ENCODE measurements around the gene KIR3DL1.
"Not testable (repeated sequence)": the region's sequence is repeated elsewhere in the genome, so short reads cannot be mapped to it uniquely, and the experiment has no call there.

KIR3DL1 gene

DNA sequence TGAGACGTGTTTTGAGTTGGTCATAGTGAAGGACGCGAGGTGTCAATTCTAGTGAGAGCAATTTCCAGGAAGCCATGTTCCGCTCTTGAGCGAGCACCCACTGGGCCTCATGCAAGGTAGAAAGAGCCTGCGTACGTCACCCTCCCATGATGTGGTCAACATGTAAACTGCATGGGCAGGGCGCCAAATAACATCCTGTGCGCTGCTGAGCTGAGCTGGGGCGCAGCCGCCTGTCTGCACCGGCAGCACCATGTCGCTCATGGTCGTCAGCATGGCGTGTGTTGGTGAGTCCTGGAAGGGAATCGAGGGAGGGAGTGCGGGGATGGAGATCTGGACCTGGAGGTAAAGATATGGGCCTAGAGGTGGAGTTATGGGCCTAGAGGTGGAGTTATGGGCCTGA is at the start of gene KIR3DL1:
KIR3DL1 (plus strand) TSS at position 218 of the 400 bp plus-strand sequence.
- not testable (repeated sequence) for DNase-seq (ENCODE audit: low read depth in 2 of 2)

GRCh38 chr19:54769646-54770045 is 46.6 kb upstream of the KIR3DL1 start, which contains the start of gene KIR2DL1:
KIR2DL1 (plus strand) TSS chr19:54769793; CDS start chr19:54769851, 58 bp downstream.
- DNase-seq (ENCODE audit: low read depth in 2 of 2): not testable (repeated sequence)

DNA sequence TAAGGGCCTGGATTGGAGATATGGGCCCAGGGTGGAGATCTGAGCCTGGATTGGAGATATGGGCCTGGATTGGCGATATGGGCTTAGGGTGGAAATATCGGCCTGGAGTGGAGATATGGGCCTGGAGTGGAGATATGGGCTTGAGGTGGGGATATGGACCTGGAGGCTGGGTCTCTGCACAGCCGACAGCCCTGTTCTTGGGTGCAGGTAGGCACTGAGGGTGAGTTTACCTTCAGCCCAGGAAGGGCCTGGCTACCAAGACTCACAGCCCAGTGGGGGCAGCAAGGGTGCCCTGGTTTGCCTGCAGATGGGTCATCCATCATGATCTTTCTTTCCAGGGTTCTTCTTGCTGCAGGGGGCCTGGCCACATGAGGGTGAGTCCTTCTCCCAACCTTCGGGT is 45.8 kb upstream of the KIR3DL1 start:
- DNase-seq (ENCODE audit: low read depth in 2 of 2): not testable (repeated sequence)

- not testable (repeated sequence) for DNase-seq (ENCODE audit: low read depth in 2 of 2)
These were observed 45.0 kb upstream of the KIR3DL1 start for GRCh38 chr19:54771018-54771960.

GRCh38 chr19:54772666-54773065 is 43.6 kb upstream of the KIR3DL1 start:
- DNase-seq (ENCODE audit: low read depth in 2 of 2): not testable (repeated sequence)

DNA sequence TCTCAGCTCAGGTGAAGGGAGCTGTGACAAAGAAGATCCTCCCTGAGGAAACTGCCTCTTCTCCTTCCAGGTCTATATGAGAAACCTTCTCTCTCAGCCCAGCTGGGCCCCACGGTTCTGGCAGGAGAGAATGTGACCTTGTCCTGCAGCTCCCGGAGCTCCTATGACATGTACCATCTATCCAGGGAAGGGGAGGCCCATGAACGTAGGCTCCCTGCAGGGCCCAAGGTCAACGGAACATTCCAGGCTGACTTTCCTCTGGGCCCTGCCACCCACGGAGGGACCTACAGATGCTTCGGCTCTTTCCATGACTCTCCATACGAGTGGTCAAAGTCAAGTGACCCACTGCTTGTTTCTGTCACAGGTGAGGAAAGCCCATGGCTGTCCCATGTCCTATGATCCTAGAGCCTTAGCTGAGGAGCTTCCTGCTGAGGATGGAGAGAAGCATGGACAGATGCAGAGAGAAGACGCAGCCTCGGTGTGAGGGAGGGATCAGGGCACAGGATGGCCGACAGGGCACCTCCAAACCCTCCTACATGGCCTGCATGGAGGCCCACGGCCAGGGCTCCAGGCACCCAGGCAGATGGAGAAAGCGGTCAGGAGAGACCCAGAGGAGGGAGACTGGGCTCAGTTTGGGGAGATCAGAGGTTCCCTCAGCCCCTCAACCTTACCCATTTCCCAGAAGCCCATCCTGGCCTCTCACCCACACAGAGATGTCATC is 41.0 kb upstream of the KIR3DL1 start:
- DNase-seq (ENCODE audit: low read depth in 2 of 2): not testable (repeated sequence)

DNA sequence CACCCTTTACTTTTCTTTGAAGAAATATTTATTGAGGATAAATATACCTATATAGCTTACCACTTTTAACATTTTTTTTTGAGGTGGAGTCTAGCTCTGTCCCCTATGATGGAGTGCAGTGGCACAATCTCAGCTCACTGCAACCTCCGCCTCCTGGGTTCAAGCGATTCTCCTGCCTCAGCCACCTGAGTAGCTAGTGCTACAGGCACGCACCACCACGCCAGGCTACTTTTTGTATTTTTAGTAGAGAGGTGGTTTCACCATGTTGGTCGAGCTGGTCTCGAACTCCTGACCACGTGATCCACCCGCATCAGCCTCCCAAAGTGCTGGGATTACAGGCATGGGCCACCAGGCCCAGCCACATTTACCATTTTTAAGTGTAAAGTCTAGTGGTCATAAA is 40.4 kb upstream of the KIR3DL1 start:
- not testable (repeated sequence) for DNase-seq (ENCODE audit: low read depth in 2 of 2)

DNA sequence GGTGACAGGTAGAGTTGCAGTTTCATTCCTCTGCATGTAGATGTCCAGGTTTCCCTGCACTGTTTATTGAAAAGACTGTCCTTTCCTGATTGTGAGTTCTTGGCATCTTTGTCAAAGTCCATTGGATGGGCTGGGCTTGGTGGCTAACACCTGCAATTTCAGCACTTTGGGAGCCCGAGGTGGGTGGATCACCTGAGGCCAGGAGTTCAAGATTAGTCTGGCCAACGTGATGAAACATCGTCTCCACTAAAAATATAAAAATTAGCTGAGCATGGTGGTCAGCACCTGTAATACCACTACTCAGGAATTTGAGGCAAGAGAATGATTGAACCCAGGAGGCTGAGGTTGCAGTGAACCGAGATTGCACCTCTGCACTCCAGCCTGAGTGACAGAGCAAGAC is 38.4 kb upstream of the KIR3DL1 start:
- DNase-seq (ENCODE audit: low read depth in 2 of 2): not testable (repeated sequence)

DNA sequence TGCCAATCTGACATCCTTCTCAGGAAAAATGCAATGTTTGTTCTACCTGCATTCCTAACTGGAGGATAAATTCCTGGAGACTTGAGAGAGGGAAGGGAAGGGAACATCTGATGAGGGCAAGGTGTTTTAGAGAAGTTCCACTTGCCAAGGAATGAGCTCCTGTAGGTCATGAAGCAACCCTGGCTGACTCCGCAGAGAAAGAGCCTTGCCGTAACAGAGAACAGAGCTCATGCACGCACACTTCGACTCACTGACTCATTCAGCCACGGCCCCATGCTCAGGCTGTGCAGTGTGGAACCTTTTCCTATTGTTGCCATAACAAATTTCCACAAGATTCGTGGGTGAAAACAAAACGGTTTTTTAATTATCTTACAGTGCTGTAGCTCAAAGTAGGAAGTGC is 37.4 kb upstream of the KIR3DL1 start:
- not testable (repeated sequence) for DNase-seq (ENCODE audit: low read depth in 2 of 2)

- DNase-seq (ENCODE audit: low read depth in 2 of 2): not testable (repeated sequence)
These were observed 33.4 kb upstream of the KIR3DL1 start for GRCh38 chr19:54782916-54783315.

- DNase-seq (ENCODE audit: low read depth in 2 of 2): not testable (repeated sequence)
These were observed 30.1 kb upstream of the KIR3DL1 start for GRCh38 chr19:54786091-54786723.

DNA sequence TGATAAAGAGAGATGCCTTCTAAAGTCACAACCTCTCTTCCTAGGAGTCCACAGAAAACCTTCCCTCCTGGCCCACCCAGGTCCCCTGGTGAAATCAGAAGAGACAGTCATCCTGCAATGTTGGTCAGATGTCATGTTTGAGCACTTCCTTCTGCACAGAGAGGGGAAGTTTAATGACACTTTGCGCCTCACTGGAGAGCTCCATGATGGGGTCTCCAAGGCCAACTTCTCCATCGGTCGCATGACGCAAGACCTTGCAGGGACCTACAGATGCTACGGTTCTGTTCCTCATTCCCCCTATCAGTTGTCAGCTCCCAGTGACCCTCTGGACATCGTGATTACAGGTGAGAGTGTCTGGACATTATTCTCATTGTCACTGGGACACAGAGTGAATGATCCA is 28.1 kb upstream of the KIR3DL1 start:
- DNase-seq (ENCODE audit: low read depth in 2 of 2): not testable (repeated sequence)

DNA sequence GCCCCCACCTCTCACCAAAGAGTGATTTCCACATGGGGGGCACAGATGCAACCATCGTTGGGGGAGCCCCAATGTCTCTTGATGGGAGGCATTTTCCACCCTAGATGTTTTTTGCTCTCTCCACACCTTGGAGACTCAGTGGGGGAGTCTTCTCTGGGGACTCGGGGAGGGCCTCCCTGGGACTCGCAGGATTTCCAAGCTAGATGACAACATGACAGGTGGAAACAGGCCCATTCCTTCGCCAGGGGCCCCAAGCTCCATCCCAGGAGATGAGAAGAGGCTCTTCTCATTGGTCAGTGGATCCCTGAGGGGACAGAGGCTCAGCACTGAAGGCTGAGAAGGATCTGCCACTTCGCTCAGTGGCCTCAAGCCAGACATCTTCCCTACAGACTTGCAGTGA is 25.6 kb upstream of the KIR3DL1 start:
- no peak for DNase-seq (ENCODE audit: low read depth in 2 of 2)

- DNase-seq (ENCODE audit: low read depth in 2 of 2): no peak
These were observed 24.8 kb upstream of the KIR3DL1 start for GRCh38 chr19:54791476-54791875.

GRCh38 chr19:54792814-54793213 is 23.5 kb upstream of the KIR3DL1 start:
- DNase-seq (ENCODE audit: low read depth in 2 of 2): no peak

DNA sequence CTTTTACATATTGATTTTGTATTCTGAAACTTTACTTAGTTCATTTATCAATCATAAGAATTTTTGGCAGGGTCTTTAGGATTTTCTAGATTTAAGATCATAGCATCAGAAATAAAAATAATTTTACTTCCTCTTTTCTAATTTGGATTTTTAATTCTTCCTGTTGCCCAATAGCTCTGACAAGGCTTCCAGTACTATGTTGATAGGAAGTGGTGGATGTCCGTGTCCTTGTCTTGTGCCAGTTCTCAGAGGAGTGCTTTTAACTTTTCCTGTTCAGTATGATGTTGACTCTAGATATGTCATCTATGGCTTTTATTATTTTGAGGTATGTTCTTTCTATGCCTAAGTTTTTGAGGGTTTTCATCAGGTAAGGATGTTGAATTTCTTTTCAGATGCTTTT is 20.5 kb upstream of the KIR3DL1 start:
- DNase-seq (ENCODE audit: low read depth in 2 of 2): no peak

- no peak for DNase-seq (ENCODE audit: low read depth in 2 of 2)
These were observed 12.9 kb upstream of the KIR3DL1 start, which contains the start of gene KIR2DL4 for GRCh38 chr19:54803410-54803809. KIR2DL4 (plus strand) TSS chr19:54803610; CDS start chr19:54803652, 42 bp downstream.

DNA sequence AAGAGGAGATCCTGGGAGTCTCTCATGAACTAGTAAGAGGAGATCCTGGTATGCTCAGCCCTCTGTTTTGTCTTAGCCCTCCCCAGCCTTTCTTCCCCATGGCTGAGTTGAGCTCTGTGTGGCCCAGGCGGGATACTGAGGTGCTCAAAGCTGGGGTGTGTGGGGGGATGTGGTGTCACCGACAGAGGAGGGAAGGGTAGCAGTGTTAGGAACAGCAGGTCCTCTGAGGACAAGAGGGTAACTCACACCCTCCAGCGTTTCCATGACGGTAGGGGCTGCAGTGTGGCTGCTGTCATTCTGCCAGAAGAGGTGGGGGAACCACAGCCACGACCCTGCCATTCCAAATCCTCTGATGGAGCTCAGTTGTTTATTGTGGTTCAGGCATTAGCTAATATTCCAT is 12.2 kb upstream of the KIR3DL1 start:
- no peak for DNase-seq (ENCODE audit: low read depth in 2 of 2)

- DNase-seq (ENCODE audit: low read depth in 2 of 2): no peak
These were observed 11.7 kb upstream of the KIR3DL1 start for GRCh38 chr19:54804571-54804970.

- DNase-seq (ENCODE audit: low read depth in 2 of 2): no peak
These were observed 10.4 kb upstream of the KIR3DL1 start for GRCh38 chr19:54805665-54806515.

DNA sequence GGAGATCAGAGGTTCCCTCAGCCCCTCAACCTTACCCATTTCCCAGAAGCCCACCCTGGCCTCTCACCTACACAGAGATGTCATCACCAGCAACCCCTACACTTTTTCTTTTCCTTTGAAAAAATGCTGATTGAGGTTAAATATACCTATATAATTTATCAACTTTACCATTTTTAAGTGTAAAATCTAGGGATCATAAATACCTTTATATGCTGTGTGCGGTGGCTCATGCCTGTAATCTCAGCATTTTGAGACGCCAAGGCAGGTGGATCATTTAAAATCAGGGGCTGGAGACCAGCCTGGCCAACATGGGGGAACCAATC is 9.8 kb upstream of the KIR3DL1 start:
- no peak for DNase-seq (ENCODE audit: low read depth in 2 of 2)
